HEK293T (cell line): ENCODE data around the gene TBX2.
A peak's percentile ranks its signal among the peaks of the same experiment; 100 is the strongest.

ENCODE experiments used
- CTCF ChIA-PET: fragments of 350-600 bp; formaldehyde crosslinking; extraction: SDS; loops from one replicate; lab custom pipeline; 2021; ENCODE audit warnings: antibody characterized with exemption, inconsistent platforms; lab: Yijun Ruan, JAX
- POLR2A ChIA-PET: fragments of 350-600 bp; formaldehyde crosslinking; extraction: SDS; loops from one replicate; lab custom pipeline; 2020; ENCODE audit warnings: antibody characterized with exemption, inconsistent platforms; lab: Yijun Ruan, JAX
- DNase-seq: peaks from one replicate; pipeline ENCODE4 v3.0.0; 2012; ENCODE audit warnings: mixed read lengths; ENCODE audit errors: extremely low spot score
- ARNT ChIP-seq: fragments of 450-650 bp; IDR thresholded peaks from 2 replicates; pipeline ENCODE4 v1.6.1; 2017; ENCODE audit warnings: mild to moderate bottlenecking
- BHLHE40 ChIP-seq: fragments of 450-650 bp; IDR thresholded peaks from 2 replicates; pipeline ENCODE4 v1.6.1; 2016; ENCODE audit warnings: mild to moderate bottlenecking, moderate library complexity, borderline replicate concordance
- CTBP1 ChIP-seq: fragments of 450-650 bp; IDR thresholded peaks from 2 replicates; pipeline ENCODE4 v1.6.1; 2016; ENCODE audit warnings: borderline replicate concordance
- ELF4 ChIP-seq: fragments of 450-650 bp; IDR thresholded peaks from 2 replicates; pipeline ENCODE4 v1.6.1; 2017; ENCODE audit warnings: antibody characterized with exemption
- FOXA1 ChIP-seq: fragments of 450-650 bp; IDR thresholded peaks from 2 replicates; pipeline ENCODE4 v1.6.1; 2016; ENCODE audit warnings: mild to moderate bottlenecking
- FOXK2 ChIP-seq: fragments of 450-650 bp; IDR thresholded peaks from 2 replicates; pipeline ENCODE4 v1.6.1; 2016; ENCODE audit warnings: mild to moderate bottlenecking
- FOXM1 ChIP-seq: fragments of 450-650 bp; IDR thresholded peaks from 2 replicates; pipeline ENCODE4 v1.6.1; 2017; ENCODE audit warnings: mild to moderate bottlenecking, borderline replicate concordance
- HDGF ChIP-seq: fragments of 450-650 bp; IDR thresholded peaks from 2 replicates; pipeline ENCODE4 v1.6.1; 2017; ENCODE audit warnings: antibody characterized with exemption, borderline replicate concordance
- L3MBTL2 ChIP-seq: fragments of 450-650 bp; conservative IDR thresholded peaks from 2 replicates; pipeline ENCODE4 v1.6.1; 2016; ENCODE audit warnings: mild to moderate bottlenecking
- LEF1 ChIP-seq: fragments of 450-650 bp; IDR thresholded peaks from 2 replicates; pipeline ENCODE4 v1.6.1; 2017; ENCODE audit warnings: mild to moderate bottlenecking, borderline replicate concordance
- NFRKB ChIP-seq: fragments of 450-650 bp; IDR thresholded peaks from 2 replicates; pipeline ENCODE4 v1.6.1; 2016; ENCODE audit warnings: mild to moderate bottlenecking, moderate library complexity
- PKNOX1 ChIP-seq: fragments of 450-650 bp; IDR thresholded peaks from 2 replicates; pipeline ENCODE4 v1.6.1; 2016
- SP1 ChIP-seq: fragments of 450-650 bp; IDR thresholded peaks from 2 replicates; pipeline ENCODE4 v1.6.1; 2017
- SUZ12 ChIP-seq: fragments of 450-650 bp; IDR thresholded peaks from 2 replicates; pipeline ENCODE4 v1.6.1; 2016; ENCODE audit warnings: mild to moderate bottlenecking
- TARDBP ChIP-seq: fragments of 450-650 bp; IDR thresholded peaks from 2 replicates; pipeline ENCODE4 v1.6.1; 2016
- ZNF384 ChIP-seq: fragments of 450-650 bp; IDR thresholded peaks from 2 replicates; pipeline ENCODE4 v1.6.1; 2016

TBX2 gene

GRCh38 chr17:61411261-61412142 is 11.9 kb downstream of the TBX2 start:
- ChIA-PET CTCF (interaction anchor here (0.5 to 3.1 kb wide), 12 partner anchors 12 to 660 kb away, joined by 3 to 23 read pairs (median 4); partner anchors contain the start of gene TBX2), POLR2A (interaction anchor here (0.6 to 2.1 kb wide), 5 partner anchors 10 to 425 kb away, joined by 3 to 11 read pairs (median 3); no protein-coding TSS in a partner anchor)

GRCh38 chr17:61412143-61412859 is 12.7 kb downstream of the TBX2 start:
- ChIA-PET POLR2A (interaction anchor here (0.6 to 2.1 kb wide), 9 partner anchors 9 to 424 kb away, joined by 3 to 11 read pairs (median 3); partner anchors contain the start of gene TBX2), CTCF (interaction anchor here (0.5 to 3.1 kb wide), 19 partner anchors 12 to 1058 kb away, joined by 3 to 23 read pairs (median 4); partner anchors contain the start of gene TBX2)
- TF ChIP-seq TARDBP (peak; percentile 93), BHLHE40 (no peak), L3MBTL2 (peak; percentile 27; the same call in 1 of the 2 replicates)
- peak; percentile 91 for DNase-seq

More at GRCh38 chr17:61411261-61412142, 11.9 kb downstream of the TBX2 start:
- peak; percentile 45 for DNase-seq
- TF ChIP-seq ARNT (no peak), L3MBTL2 (peak; percentile 77), ZNF384 (no peak), FOXM1 (no peak), BHLHE40 (no peak), PKNOX1 (no peak), CTBP1 (no peak), TARDBP (peak; percentile 65; the same call in 1 of the 2 replicates), LEF1 (no peak)

- ChIA-PET CTCF (interaction anchor here (0.5 to 3.1 kb wide), 12 partner anchors 14 to 1057 kb away, joined by 3 to 23 read pairs (median 3); partner anchors contain the start of gene TBX2), POLR2A (interaction anchor here (1.1 to 2.1 kb wide), 7 partner anchors 13 to 423 kb away, joined by 3 to 11 read pairs (median 4); partner anchors contain the start of gene TBX2)
- no peak for DNase-seq
- no peak for TF ChIP-seq ELF4
- TF ChIP-seq L3MBTL2: 0 out of 2 replicates have a peak, but pooled peaks have one; percentile 33
Measured at GRCh38 chr17:61412860-61413660, 13.4 kb downstream of the TBX2 start.

- no peak for DNase-seq
- TF ChIP-seq LEF1 (no peak), SUZ12 (no peak), ARNT (no peak), HDGF (no peak), BHLHE40 (no peak), SP1 (no peak), ZNF384 (no peak), TARDBP (no peak), L3MBTL2 (no peak), NFRKB (no peak)
- ChIA-PET CTCF (interaction anchor here (0.6 to 3.1 kb wide), 6 partner anchors 14 to 696 kb away, joined by 3 to 23 read pairs (median 3); partner anchors contain the start of gene TBX2), POLR2A (interaction anchor here (1.1 to 2.1 kb wide), 6 partner anchors 14 to 180 kb away, joined by 3 to 11 read pairs (median 4); partner anchors contain the start of gene TBX2)
Measured at GRCh38 chr17:61413661-61414126, 14.1 kb downstream of the TBX2 start.

- ChIA-PET POLR2A (interaction anchor here (0.8 to 1.8 kb wide), 4 partner anchors 13 to 180 kb away, joined by 3 to 9 read pairs (median 4); partner anchors contain the start of gene TBX2), CTCF (interaction anchor here (0.6 to 3.1 kb wide), 3 partner anchors 141 to 695 kb away, joined by 3 to 23 read pairs (median 3); no protein-coding TSS in a partner anchor)
- no peak for DNase-seq
- TF ChIP-seq FOXA1 (no peak), ZNF384 (no peak), FOXM1 (no peak), CTBP1 (no peak), NFRKB (no peak), SP1 (no peak), ELF4 (no peak), SUZ12 (no peak), ARNT (no peak), HDGF (no peak), BHLHE40 (no peak), LEF1 (no peak), FOXK2 (no peak), TARDBP (no peak), PKNOX1 (no peak), L3MBTL2 (no peak)
Measured at GRCh38 chr17:61414141-61414935, 14.7 kb downstream of the TBX2 start.
